Psoas muscle (tissue), 8 donors: ENCODE measurements around the gene TBX15. TPM values are rescaled to one million over a fixed set of nuclear protein-coding genes. Genes with fewer than 3 reads are reported as not detected.

ENCODE experiments used
- ATAC-seq, 4 donors: fragments of 200-7000 bp; cut with Tn5 transposase; one replicate each; pipeline ENCODE4 v1.9.1; 2020; ENCODE audit warnings: moderate library complexity in 3 of 4, mild to moderate bottlenecking in 2 of 4
- DNase-seq, 2 donors: peaks; one replicate each; pipeline ENCODE4 v3.0.0-alpha.2; 2020
- H3K27ac ChIP-seq: fragments of 200-600 bp; one replicate; pipeline ENCODE4 v1.8.0; 2022
- H3K27me3 ChIP-seq, 3 donors: fragments of 200-600 bp in 1 of 3; one replicate each; pipeline versions ENCODE4 v1.6.1 to v1.8.0; 2013 to 2022; ENCODE audit warnings: low read length in 2 of 3, mild to moderate bottlenecking in 2 of 3, moderate library complexity in 1 of 3; ENCODE audit not compliant: insufficient read depth in 3 of 3
- H3K36me3 ChIP-seq, 2 donors: fragments of 200-600 bp in 1 of 2; one replicate each; pipeline versions ENCODE4 v1.6.1 to v1.8.0; 2013 to 2022; ENCODE audit warnings: low read depth in 1 of 2, mild to moderate bottlenecking in 1 of 2, moderate library complexity in 1 of 2; ENCODE audit not compliant: insufficient read depth in 1 of 2
- H3K4me1 ChIP-seq: fragments of 200-600 bp; one replicate; pipeline ENCODE4 v1.8.0; 2022
- H3K4me3 ChIP-seq: fragments of 200-600 bp; one replicate; pipeline ENCODE4 v1.8.0; 2022; ENCODE audit warnings: mild to moderate bottlenecking
- H3K9me3 ChIP-seq: fragments of 200-600 bp; one replicate; pipeline ENCODE4 v1.8.0; 2022
- WGBS, 3 donors: extraction: QIAGEN DNeasy Blood & Tissue Kit; methylation state at CpG; one replicate each; pipeline versions ENCODE4 v1.1.6 to v1.1.7; 2013; 5-methylcytosine and 5-hydroxymethylcytosine counted together
- intact Hi-C, 2 donors: fragments of 100-400 bp; cut with DNase I; formaldehyde crosslinking; loops; one replicate each; pipeline versions ENCODE4 v1.11.0 to v1.14.2; 2022
- polyA plus RNA-seq, 3 donors: library from polyadenylated mRNA; stranded (reverse); fragments of 200-250 nt; gene quantifications; one replicate each; pipeline ENCODE4 v1.2.3, GENCODE V29; 2013
- total RNA-seq, 4 donors: library from RNA; stranded (reverse); fragmentation: NEBNext Ultra II Directional in 2 of 4; extraction: Animal tissue kit (Norgen Biotek cat#: 25700) in 2 of 4; gene quantifications; one replicate each; pipeline versions ENCODE4 v1.2.1 to v1.2.4, GENCODE V29; 2021 to 2023
- TF ChIP-seq, protein P1 (sequence below): fragments of 200-600 bp; IDR thresholded peaks from one replicate; pipeline ENCODE4 v1.8.0; 2022; ENCODE audit warnings: antibody characterized with exemption
- donor health status: healthy with polysubstance abuse.
- donor health status: DM: no; HTN: no; CAD: no; lungs with moderate emphysema.
- donor health status: Bipolar disorder and iron deficiency.
- donor health status: healthy.
- donor health status: DM: yes; HTN: yes; CAD: no.
- donor health status: DM: no; HTN: no; CAD: no.
- donor health status: DM: no; HTN: no; CAD: no.
- donor health status: DM: yes; HTN: yes; CAD: no.

TBX15 gene
- total and polyA plus RNA-seq, 7 donors: 37.0 to 220 (median 105) TPM

DNA sequence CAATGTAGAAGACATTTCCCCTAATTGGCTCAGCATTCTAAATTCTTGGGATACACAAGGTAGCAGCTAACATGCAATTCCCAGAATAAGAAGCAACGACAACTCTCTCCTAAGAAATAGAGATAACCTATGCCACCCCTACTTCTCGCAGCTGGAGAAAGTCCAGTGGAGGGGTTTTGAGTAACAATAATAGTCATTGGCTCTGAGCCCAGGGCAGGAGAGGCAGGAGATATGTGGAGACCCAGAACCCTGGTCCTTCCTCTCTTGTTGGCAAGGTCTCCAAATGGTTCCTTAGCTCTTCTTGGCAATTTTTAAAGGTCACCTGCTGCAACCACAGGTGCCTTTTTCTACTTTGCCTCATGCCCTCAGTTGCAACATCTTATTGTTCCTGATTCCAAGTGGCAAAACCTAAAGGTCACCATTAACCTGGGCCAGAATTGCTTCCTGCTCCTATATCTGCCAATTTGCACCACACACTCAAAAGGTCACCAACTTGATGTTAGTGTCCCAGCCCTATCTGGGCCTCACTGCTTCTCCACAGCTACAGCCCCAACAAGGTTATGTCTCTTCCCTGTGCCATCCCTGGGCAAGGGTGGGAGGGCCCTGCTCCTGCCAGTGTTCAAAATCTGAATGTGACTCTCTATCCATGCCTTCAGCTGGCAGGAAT is 36.7 kb downstream of the TBX15 start:
- intact Hi-C loops: no loop called here
- DNase-seq (no peak), ATAC-seq (peak in 2 of 4 donors; percentile 22 to 28)
- Histone ChIP-seq H3K4me3 (no peak overlapping the region), H3K4me1 (peaks cover 86% of the 10 kb centered on the region), H3K36me3 (peaks cover 0 to 2% of the 10 kb centered on the region in 2 donors), H3K27me3 (no peaks in the 10 kb centered on the region), H3K27ac (peak overlapping the region; percentile 79), H3K9me3 (no peaks in the 10 kb centered on the region)
- TF ChIP-seq, protein P1, sequence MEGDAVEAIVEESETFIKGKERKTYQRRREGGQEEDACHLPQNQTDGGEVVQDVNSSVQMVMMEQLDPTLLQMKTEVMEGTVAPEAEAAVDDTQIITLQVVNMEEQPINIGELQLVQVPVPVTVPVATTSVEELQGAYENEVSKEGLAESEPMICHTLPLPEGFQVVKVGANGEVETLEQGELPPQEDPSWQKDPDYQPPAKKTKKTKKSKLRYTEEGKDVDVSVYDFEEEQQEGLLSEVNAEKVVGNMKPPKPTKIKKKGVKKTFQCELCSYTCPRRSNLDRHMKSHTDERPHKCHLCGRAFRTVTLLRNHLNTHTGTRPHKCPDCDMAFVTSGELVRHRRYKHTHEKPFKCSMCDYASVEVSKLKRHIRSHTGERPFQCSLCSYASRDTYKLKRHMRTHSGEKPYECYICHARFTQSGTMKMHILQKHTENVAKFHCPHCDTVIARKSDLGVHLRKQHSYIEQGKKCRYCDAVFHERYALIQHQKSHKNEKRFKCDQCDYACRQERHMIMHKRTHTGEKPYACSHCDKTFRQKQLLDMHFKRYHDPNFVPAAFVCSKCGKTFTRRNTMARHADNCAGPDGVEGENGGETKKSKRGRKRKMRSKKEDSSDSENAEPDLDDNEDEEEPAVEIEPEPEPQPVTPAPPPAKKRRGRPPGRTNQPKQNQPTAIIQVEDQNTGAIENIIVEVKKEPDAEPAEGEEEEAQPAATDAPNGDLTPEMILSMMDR: peak; percentile 8
- 29 to 58% (median 36%) methylated on average over 2 of the region's 2 CpGs for WGBS, 3 donors

GRCh38 chr1:118949315-118949714 is 38.8 kb downstream of the TBX15 start:
- peak overlapping the region; percentile 79 for H3K27ac ChIP-seq
- peaks cover 0 to 2% of the 10 kb centered on the region in 2 donors for H3K36me3 ChIP-seq
- intact Hi-C loops: loop anchor here in 1 of 2 donors (10.0 kb wide), 1 partner anchor 655 kb away; no protein-coding TSS in a partner anchor
- H3K27me3 ChIP-seq: no peaks in the 10 kb centered on the region
- WGBS, 3 donors: 19 to 59% (median 29%) methylated on average over 2 of the region's 2 CpGs
- peaks cover 97% of the 10 kb centered on the region for H3K4me1 ChIP-seq
- no peak overlapping the region for H3K4me3 ChIP-seq
- DNase-seq: peak; percentile 34 to 82
- TF ChIP-seq, protein P1: no peak
- ATAC-seq: peak; percentile 43 to 55 (median 52)
- no peaks in the 10 kb centered on the region for H3K9me3 ChIP-seq

GRCh38 chr1:118948846-118949245 is 39.3 kb downstream of the TBX15 start:
- ATAC-seq (no peak), DNase-seq (no peak)
- Histone ChIP-seq H3K27me3 (no peaks in the 10 kb centered on the region), H3K9me3 (no peaks in the 10 kb centered on the region), H3K4me1 (peaks cover 97% of the 10 kb centered on the region), H3K36me3 (peaks cover 0 to 2% of the 10 kb centered on the region in 2 donors), H3K27ac (peak overlapping the region; percentile 79), H3K4me3 (no peak overlapping the region)
- TF ChIP-seq, protein P1: no peak
- WGBS, 3 donors: 83 to 91% (median 87%) methylated on average over 1 of the region's 1 CpG
- intact Hi-C loops: loop anchor here in 1 of 2 donors (10.0 kb wide), 1 partner anchor 654 kb away; no protein-coding TSS in a partner anchor

DNA sequence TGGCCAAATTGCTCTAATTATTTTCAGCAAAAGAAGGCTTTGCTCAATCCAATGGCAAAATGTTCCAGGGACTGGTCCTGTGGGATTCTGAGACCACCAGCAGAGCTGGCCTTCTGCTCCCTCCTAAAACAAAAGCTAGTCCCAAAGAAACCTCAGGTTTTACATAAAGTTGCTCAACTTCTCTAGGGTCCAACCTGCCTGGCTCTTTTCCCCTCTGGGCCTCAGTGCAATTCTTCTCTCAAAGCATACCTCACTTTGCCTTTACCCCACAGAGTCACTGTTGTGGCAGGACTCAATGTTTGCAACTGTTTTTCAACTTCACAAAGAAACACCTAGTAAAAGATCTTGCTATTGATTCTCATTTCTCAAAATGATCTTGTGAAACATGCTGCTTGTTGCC is 39.8 kb downstream of the TBX15 start:
- intact Hi-C loops: loop anchor here in 1 of 2 donors (10.0 kb wide), 1 partner anchor 654 kb away; no protein-coding TSS in a partner anchor
- no peaks in the 10 kb centered on the region for H3K27me3 ChIP-seq
- TF ChIP-seq, protein P1: no peak
- H3K4me3 ChIP-seq: no peak overlapping the region
- H3K36me3 ChIP-seq: peaks cover 0 to 2% of the 10 kb centered on the region in 2 donors
- ATAC-seq (no peak), DNase-seq (no peak)
- H3K27ac ChIP-seq: peak overlapping the region; percentile 79
- H3K9me3 ChIP-seq: no peaks in the 10 kb centered on the region
- peaks cover 96% of the 10 kb centered on the region for H3K4me1 ChIP-seq
